PFSK-1 (cell line): Measurements from ENCODE around the gene ZNF268.

ENCODE experiments used
- FOXP2 ChIP-seq: optimal IDR thresholded peaks from 2 replicates; pipeline ENCODE3; 2011; ENCODE audit warnings: borderline replicate concordance, control low read depth, inconsistent platforms; ENCODE audit not compliant: insufficient read depth; ENCODE audit errors: extremely low read length, extremely low read depth
- POLR2AphosphoS5 ChIP-seq: IDR thresholded peaks from 2 replicates; pipeline ENCODE4 v1.6.1; 2012; ENCODE audit warnings: low read depth, mild to moderate bottlenecking, control low read depth, low read length, moderate library complexity
- SIN3A ChIP-seq: IDR thresholded peaks from 2 replicates; pipeline ENCODE4 v1.6.1; 2012; ENCODE audit warnings: mild to moderate bottlenecking, low read length, moderate library complexity, borderline replicate concordance; ENCODE audit not compliant: insufficient read depth
- TAF1 ChIP-seq: IDR thresholded peaks from 2 replicates; pipeline ENCODE4 v1.6.1; 2012; ENCODE audit warnings: low read length, control low read depth, borderline replicate concordance; ENCODE audit not compliant: insufficient read depth
- TF ChIP-seq, protein P1 (sequence below), 2 experiments: IDR thresholded peaks; 2 replicates each; pipeline versions ENCODE4 v1.6.1 to v1.8.0; 2011 to 2012; ENCODE audit warnings: low read depth in 2 of 2, low read length in 2 of 2, control low read depth in 1 of 2, inconsistent platforms in 1 of 2, mild to moderate bottlenecking in 1 of 2, moderate library complexity in 1 of 2; ENCODE audit not compliant: insufficient read depth in 1 of 2

Gene ZNF268

DNA sequence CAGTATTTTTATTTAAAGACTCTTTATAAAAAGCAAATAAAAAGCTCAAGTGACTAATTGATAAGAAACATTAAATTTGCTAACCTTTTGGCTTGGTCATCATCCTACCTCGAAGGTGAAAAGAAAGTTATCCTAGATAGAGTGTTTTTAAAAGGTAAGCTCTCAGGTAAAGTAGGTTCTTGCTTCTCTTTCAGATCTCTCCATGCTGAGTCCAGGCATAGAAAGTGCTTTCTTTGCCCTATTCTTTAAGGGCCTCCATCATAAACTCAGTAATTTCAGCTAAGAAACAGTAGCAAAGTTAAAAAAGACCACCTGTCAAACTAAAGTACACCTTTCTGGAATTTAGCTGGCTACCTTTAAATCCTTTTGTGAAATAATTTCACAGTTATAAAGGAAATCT lies 75.0 kb downstream of the ZNF268 start:
- TF ChIP-seq SIN3A (no peak), POLR2AphosphoS5 (no peak)
- TF ChIP-seq, protein P1, sequence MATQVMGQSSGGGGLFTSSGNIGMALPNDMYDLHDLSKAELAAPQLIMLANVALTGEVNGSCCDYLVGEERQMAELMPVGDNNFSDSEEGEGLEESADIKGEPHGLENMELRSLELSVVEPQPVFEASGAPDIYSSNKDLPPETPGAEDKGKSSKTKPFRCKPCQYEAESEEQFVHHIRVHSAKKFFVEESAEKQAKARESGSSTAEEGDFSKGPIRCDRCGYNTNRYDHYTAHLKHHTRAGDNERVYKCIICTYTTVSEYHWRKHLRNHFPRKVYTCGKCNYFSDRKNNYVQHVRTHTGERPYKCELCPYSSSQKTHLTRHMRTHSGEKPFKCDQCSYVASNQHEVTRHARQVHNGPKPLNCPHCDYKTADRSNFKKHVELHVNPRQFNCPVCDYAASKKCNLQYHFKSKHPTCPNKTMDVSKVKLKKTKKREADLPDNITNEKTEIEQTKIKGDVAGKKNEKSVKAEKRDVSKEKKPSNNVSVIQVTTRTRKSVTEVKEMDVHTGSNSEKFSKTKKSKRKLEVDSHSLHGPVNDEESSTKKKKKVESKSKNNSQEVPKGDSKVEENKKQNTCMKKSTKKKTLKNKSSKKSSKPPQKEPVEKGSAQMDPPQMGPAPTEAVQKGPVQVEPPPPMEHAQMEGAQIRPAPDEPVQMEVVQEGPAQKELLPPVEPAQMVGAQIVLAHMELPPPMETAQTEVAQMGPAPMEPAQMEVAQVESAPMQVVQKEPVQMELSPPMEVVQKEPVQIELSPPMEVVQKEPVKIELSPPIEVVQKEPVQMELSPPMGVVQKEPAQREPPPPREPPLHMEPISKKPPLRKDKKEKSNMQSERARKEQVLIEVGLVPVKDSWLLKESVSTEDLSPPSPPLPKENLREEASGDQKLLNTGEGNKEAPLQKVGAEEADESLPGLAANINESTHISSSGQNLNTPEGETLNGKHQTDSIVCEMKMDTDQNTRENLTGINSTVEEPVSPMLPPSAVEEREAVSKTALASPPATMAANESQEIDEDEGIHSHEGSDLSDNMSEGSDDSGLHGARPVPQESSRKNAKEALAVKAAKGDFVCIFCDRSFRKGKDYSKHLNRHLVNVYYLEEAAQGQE (IDR thresholded peaks at IDR 0.05; ENCODE audit: insufficient read depth in 1 of 2, low read depth in 2 of 2, low read length in 2 of 2) = no peak

DNA sequence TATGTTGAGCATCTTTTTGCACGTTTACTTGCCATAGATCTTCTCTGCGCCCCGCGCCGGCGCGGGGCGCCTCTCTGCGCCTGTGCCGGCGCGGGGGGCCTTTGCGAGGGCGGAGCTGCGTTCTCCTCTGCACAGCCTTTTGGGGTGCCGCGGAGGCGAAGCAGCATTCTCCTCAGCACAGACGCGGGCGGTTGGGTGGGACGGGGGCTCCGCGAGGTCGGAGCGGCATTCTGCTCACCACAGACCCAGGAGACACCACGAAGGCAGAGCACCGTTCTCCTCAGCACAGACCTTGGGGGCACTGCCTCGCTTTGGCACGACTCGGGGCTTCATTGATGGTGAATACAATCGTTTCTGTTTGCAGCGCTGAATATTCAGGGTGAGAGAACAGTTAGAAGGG lies 82.9 kb downstream of the ZNF268 start:
- TF ChIP-seq POLR2AphosphoS5 (no peak), TAF1 (no peak), SIN3A (no peak), FOXP2 (no peak)
- TF ChIP-seq, protein P1 (IDR thresholded peaks at IDR 0.05; ENCODE audit: insufficient read depth in 1 of 2, low read depth in 2 of 2, low read length in 2 of 2) = no peak
